A673 (cell line): Measurements from ENCODE around the gene ALG9. TPM values are rescaled to one million over a fixed set of nuclear protein-coding genes. Genes with fewer than 3 reads are reported as not detected.

Experiments used
- BruUV-seq: library from RNA; stranded (reverse); fragments of 400-500 nt; replicated peaks from 2 replicates; lab custom pipeline; 2021; lab: Mats Ljungman, UMichigan
- CTCF ChIA-PET: fragments of 300-600 bp; sonication (Branson Sonifier 250); formaldehyde crosslinking; loops from one replicate; lab custom pipeline; 2022; ENCODE audit warnings: antibody characterized with exemption; lab: Charles Lee
- POLR2A ChIA-PET: fragments of 300-600 bp; sonication (Branson Sonifier 250); formaldehyde crosslinking; loops from one replicate; lab custom pipeline; 2022; ENCODE audit warnings: antibody characterized with exemption; ENCODE audit not compliant: low non-redundant PET; lab: Charles Lee
- DNase-seq: peaks from one replicate; pipeline ENCODE4 v3.0.0-alpha.2; 2015; ENCODE audit warnings: low spot score
- H3K27ac ChIP-seq: fragments of 200-600 bp; sonication (generic); 2 replicates; pipeline ENCODE4 v1.5.1; 2016; ENCODE audit warnings: mixed run types, low read depth, mild to moderate bottlenecking, mixed read lengths, antibody characterized with exemption, low read length; ENCODE audit not compliant: poor library complexity, severe bottlenecking
- H3K27me3 ChIP-seq: fragments of 200-600 bp; sonication (generic); replicated peaks from 2 replicates; pipeline ENCODE4 v1.6.1; 2017; ENCODE audit warnings: mixed run types, low read depth, mild to moderate bottlenecking, mixed read lengths, antibody characterized with exemption, low read length; ENCODE audit not compliant: insufficient read depth, poor library complexity
- H3K36me3 ChIP-seq: fragments of 200-600 bp; sonication (generic); 2 replicates; pipeline ENCODE4 v1.6.1; 2016; ENCODE audit warnings: mixed run types, mild to moderate bottlenecking, mixed read lengths, antibody characterized with exemption, low read length; ENCODE audit not compliant: insufficient read depth, poor library complexity, severe bottlenecking
- H3K4me1 ChIP-seq: fragments of 200-600 bp; sonication (generic); 2 replicates; pipeline ENCODE4 v1.6.1; 2017; ENCODE audit warnings: mixed run types, mild to moderate bottlenecking, mixed read lengths, antibody characterized with exemption, low read length; ENCODE audit not compliant: insufficient read depth, poor library complexity, severe bottlenecking
- H3K4me3 ChIP-seq: fragments of 200-600 bp; sonication (generic); 2 replicates; pipeline ENCODE4 v1.5.1; 2016; ENCODE audit warnings: low read depth, mixed run types, mild to moderate bottlenecking, mixed read lengths, low read length; ENCODE audit not compliant: poor library complexity, severe bottlenecking
- H3K9me3 ChIP-seq: fragments of 200-600 bp; sonication (generic); 2 replicates; pipeline ENCODE4 v1.6.1; 2016; ENCODE audit warnings: mixed run types, low read depth, mild to moderate bottlenecking, mixed read lengths, antibody characterized with exemption, low read length; ENCODE audit not compliant: poor library complexity, severe bottlenecking
- EZH2 ChIP-seq: fragments of 200-600 bp; sonication (generic); IDR thresholded peaks from 2 replicates; pipeline ENCODE4 v1.6.1; 2017; ENCODE audit warnings: borderline replicate concordance, low read depth, mild to moderate bottlenecking, mixed read lengths, antibody characterized with exemption, low read length; ENCODE audit not compliant: poor library complexity, severe bottlenecking
- intact Hi-C: fragments of 100-400 bp; cut with micrococcal nuclease; formaldehyde crosslinking; loops from one replicate; pipeline ENCODE4 v1.10.0; 2022; ENCODE audit not compliant: unreplicated experiment
- total RNA-seq: library from RNA; stranded (reverse); gene quantifications from 2 replicates; pipeline ENCODE4 v1.2.3, GENCODE V29; 2021
- TF ChIP-seq, protein P1 (sequence below): fragments of 300-800, 200-600 bp; sonication (generic); conservative IDR thresholded peaks from 2 replicates; pipeline ENCODE4 v1.5.1; 2017; ENCODE audit warnings: low read depth, mild to moderate bottlenecking, antibody characterized with exemption, low read length, moderate library complexity, mixed read lengths

ALG9 gene
- total RNA-seq, 1 experiment from 2014 or later = 61.0 TPM

GRCh38 chr11:111836162-111836561 lies 35.2 kb downstream of the ALG9 start:
- H3K27ac ChIP-seq = no peak overlapping the region
- no TSS peak for BruUV-seq
- ChIA-PET POLR2A (no interaction called here), CTCF (no interaction called here)
- H3K27me3 ChIP-seq = no peaks in the 10 kb centered on the region
- no peak for DNase-seq
- intact Hi-C loops = no loop called here
- H3K36me3 ChIP-seq = peaks cover 14% of the 10 kb centered on the region
- H3K4me3 ChIP-seq = no peak overlapping the region
- peaks cover 20% of the 10 kb centered on the region for H3K4me1 ChIP-seq
- TF ChIP-seq, protein P1, sequence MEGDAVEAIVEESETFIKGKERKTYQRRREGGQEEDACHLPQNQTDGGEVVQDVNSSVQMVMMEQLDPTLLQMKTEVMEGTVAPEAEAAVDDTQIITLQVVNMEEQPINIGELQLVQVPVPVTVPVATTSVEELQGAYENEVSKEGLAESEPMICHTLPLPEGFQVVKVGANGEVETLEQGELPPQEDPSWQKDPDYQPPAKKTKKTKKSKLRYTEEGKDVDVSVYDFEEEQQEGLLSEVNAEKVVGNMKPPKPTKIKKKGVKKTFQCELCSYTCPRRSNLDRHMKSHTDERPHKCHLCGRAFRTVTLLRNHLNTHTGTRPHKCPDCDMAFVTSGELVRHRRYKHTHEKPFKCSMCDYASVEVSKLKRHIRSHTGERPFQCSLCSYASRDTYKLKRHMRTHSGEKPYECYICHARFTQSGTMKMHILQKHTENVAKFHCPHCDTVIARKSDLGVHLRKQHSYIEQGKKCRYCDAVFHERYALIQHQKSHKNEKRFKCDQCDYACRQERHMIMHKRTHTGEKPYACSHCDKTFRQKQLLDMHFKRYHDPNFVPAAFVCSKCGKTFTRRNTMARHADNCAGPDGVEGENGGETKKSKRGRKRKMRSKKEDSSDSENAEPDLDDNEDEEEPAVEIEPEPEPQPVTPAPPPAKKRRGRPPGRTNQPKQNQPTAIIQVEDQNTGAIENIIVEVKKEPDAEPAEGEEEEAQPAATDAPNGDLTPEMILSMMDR = no peak
- no peak for TF ChIP-seq EZH2
- no peaks in the 10 kb centered on the region for H3K9me3 ChIP-seq

DNA sequence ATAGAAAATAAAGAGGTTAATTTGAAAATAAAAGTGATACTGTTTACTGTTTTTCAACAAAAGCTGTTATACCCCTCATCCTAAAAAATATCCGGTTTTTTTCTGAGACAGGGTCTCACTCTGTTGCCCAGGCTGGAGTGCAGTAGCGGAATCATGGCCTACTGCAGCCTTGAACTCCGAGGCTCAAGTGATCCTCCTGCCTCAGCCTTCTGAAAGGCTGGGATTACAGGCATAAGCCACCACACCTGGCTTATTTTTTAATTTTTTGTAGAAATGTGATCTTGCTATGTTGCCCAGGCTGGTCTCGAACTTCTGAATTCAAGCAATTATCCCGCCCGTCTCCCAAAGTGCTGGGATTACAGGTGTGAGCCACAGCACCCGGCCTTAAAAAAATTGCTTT lies 35.7 kb downstream of the ALG9 start:
- H3K36me3 ChIP-seq = peaks cover 14% of the 10 kb centered on the region
- H3K27me3 ChIP-seq = no peaks in the 10 kb centered on the region
- peaks cover 18% of the 10 kb centered on the region for H3K4me1 ChIP-seq
- BruUV-seq = no TSS peak
- H3K27ac ChIP-seq = no peak overlapping the region
- no peak overlapping the region for H3K4me3 ChIP-seq
- TF ChIP-seq EZH2 = no peak
- TF ChIP-seq, protein P1 = no peak
- DNase-seq = no peak
- ChIA-PET CTCF (interaction anchor here (0.6 kb wide), 1 partner anchor 66 kb away, joined by 3 read pairs; no protein-coding TSS in a partner anchor), POLR2A (no interaction called here)
- intact Hi-C loops = no loop called here
- no peaks in the 10 kb centered on the region for H3K9me3 ChIP-seq

DNA sequence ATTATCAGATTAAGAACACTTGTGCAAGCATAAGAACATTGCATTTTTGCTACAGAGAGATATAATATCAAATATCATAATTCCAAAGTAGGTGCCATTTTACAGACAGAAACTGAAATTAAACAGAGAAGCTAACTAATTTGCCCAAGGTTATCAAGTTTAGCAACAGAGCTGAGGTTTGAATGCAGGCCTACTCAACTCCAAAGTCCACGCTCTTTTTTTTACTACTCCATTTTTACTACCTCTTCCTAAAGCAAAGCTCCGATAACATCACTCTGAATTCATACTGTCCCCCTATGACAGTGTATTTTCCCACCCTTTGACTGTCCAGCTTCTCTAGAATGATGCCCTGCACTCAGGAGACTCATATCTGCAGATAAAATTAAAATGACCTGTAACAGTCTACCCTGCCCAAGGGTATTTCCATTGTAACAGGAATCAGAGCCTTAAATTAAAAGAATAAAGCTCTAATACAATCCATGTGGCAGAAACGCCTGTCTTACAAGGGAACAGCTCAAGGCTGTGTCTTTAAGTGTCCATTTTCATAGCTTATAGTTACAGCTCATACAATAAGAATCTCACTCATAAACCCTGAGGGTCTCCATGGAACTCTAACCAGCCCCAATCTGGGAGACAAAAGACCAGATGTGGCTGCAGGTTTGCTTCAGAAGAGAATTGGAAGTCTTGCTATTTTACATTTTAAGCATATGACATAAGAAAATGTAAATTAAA lies 36.8 kb downstream of the ALG9 start:
- intact Hi-C loops = loop anchor here (5.0 kb wide), 1 partner anchor 42 kb away; no protein-coding TSS in a partner anchor
- no peaks in the 10 kb centered on the region for H3K27me3 ChIP-seq
- H3K36me3 ChIP-seq = peaks cover 14% of the 10 kb centered on the region
- no peak for TF ChIP-seq EZH2
- TF ChIP-seq, protein P1 = no peak
- no TSS peak for BruUV-seq
- CTCF ChIA-PET = interaction anchor here (0.6 to 1.4 kb wide), 3 partner anchors 12 to 65 kb away, joined by 3 to 4 read pairs (median 3); no protein-coding TSS in a partner anchor
- peaks cover 14% of the 10 kb centered on the region for H3K4me1 ChIP-seq
- H3K4me3 ChIP-seq = no peak overlapping the region
- POLR2A ChIA-PET = no interaction called here
- no peak overlapping the region for H3K27ac ChIP-seq
- no peaks in the 10 kb centered on the region for H3K9me3 ChIP-seq
- DNase-seq = no peak
